BE2C (cell line): ENCODE measurements around the gene LY86.

ENCODE experiments used
- DNase-seq: peaks from one replicate; pipeline ENCODE4 v3.0.0-alpha.2; 2020
- H3K27me3 ChIP-seq: fragments of 250-450 bp; sonication (Bioruptor Pico); 2 replicates; pipeline ENCODE4 v1.5.1; 2020; ENCODE audit warnings: mild to moderate bottlenecking
- H3K36me3 ChIP-seq: fragments of 250-450 bp; sonication (Bioruptor Pico); 2 replicates; pipeline ENCODE4 v1.5.1; 2020; ENCODE audit warnings: mild to moderate bottlenecking
- H3K4me1 ChIP-seq: fragments of 250-450 bp; sonication (Bioruptor Pico); 2 replicates; pipeline ENCODE4 v1.5.1; 2020
- H3K4me3 ChIP-seq: 2 replicates; pipeline ENCODE4 v1.5.1; 2011; ENCODE audit warnings: low read depth, low read length
- H3K9me3 ChIP-seq: fragments of 250-450 bp; sonication (Bioruptor Pico); 2 replicates; pipeline ENCODE4 v1.5.1; 2020
- TF ChIP-seq, protein P1 (sequence below): IDR thresholded peaks from 2 replicates; pipeline ENCODE4 v1.5.1; 2012; ENCODE audit warnings: mild to moderate bottlenecking, low read depth, low read length

The LY86 gene

DNA sequence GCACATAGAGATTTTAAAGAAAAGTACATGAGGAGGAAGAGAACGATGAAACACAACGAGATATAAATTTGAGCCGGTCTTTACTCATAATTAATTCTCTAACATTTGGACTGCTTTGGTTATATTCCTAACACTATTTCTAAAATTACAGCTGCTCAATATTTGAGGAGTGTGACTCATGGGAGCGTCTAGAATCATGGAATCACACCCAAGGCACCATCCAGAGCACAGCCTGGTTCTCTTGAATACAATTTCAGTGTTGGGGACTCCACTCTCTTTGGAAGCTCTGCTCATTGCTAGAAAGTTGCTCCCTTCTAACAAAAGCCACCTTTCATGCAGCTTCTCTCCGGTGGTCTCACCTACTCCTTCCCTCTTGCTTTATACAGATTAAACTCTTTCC lies 64.4 kb downstream of the LY86 start:
- DNase-seq = no peak
- no peaks in the 10 kb centered on the region for H3K36me3 ChIP-seq
- no peaks in the 10 kb centered on the region for H3K4me1 ChIP-seq
- no peaks in the 10 kb centered on the region for H3K9me3 ChIP-seq
- H3K27me3 ChIP-seq = no peaks in the 10 kb centered on the region
- H3K4me3 ChIP-seq = no peak overlapping the region
- TF ChIP-seq, protein P1, sequence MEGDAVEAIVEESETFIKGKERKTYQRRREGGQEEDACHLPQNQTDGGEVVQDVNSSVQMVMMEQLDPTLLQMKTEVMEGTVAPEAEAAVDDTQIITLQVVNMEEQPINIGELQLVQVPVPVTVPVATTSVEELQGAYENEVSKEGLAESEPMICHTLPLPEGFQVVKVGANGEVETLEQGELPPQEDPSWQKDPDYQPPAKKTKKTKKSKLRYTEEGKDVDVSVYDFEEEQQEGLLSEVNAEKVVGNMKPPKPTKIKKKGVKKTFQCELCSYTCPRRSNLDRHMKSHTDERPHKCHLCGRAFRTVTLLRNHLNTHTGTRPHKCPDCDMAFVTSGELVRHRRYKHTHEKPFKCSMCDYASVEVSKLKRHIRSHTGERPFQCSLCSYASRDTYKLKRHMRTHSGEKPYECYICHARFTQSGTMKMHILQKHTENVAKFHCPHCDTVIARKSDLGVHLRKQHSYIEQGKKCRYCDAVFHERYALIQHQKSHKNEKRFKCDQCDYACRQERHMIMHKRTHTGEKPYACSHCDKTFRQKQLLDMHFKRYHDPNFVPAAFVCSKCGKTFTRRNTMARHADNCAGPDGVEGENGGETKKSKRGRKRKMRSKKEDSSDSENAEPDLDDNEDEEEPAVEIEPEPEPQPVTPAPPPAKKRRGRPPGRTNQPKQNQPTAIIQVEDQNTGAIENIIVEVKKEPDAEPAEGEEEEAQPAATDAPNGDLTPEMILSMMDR = no peak

DNA sequence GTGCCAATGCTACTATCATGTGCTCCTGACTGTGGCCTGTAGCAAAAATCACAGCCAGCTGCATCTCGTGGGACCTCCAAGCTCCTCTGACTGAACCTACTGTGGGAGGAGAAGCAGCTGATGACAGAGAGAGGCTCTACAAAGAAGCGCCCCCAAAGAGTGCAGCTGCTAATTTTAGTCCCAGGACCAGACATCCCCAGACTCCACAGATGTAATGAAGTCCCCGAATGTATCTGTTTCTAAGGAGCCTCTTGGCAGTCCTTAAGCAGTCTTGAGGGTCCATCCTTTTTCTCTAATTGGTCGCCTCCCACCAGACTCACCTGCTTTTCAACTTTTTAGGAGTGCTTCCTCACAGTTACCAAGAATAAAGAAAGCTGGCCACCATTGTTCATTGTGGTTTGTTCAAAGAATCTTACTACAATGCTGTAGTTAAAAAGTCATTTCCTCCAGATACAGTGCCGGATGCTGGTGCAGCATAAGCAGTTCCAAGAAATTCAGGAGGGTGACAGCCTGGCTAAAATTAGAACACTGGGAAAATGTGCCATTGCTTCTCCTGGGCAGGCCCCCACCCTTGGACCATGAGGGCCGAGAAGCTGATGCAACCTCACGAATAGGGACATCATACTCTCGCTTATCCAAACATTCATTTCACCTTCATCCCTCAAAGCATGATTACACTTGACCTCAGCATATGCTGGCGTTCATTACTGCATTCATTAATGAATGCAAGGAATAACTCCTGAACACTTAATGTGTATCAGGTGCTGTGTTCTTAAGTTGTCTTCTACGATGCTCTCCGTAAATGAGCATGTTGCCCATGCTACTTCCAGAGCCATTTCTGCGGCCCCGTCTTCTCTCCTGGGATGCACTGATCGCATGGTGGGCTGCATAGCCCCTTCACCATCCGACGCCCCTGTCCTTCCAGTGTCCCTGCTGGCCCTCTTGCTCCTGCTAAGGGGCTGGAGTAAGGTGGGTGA lies 66.4 kb downstream of the LY86 start:
- Histone ChIP-seq H3K9me3 (no peaks in the 10 kb centered on the region), H3K4me3 (no peak overlapping the region), H3K4me1 (no peaks in the 10 kb centered on the region), H3K27me3 (no peaks in the 10 kb centered on the region), H3K36me3 (no peaks in the 10 kb centered on the region)
- TF ChIP-seq, protein P1 = no peak
- DNase-seq = no peak

DNA sequence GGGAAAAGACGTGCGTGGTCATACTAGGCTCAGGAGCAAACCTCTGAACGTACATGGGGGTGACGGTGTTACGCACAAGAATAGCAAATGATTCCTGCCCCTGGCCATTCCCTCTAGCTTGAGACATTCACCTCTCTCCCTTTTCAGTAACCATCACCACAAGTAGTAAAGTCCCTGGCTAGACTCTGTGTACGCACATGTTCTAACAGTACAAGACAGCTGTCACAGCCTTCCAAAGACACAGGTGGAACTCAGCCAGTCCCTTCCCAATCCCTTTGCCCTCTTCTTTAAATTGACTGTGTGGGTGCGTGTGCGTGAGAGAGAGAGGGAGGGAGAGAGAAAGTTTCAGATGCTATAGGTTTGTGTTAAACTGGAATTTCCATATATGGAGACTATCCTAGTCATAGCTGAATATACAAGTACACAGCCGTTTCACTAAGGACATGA lies 67.3 kb downstream of the LY86 start:
- H3K36me3 ChIP-seq = no peaks in the 10 kb centered on the region
- TF ChIP-seq, protein P1 = no peak

DNA sequence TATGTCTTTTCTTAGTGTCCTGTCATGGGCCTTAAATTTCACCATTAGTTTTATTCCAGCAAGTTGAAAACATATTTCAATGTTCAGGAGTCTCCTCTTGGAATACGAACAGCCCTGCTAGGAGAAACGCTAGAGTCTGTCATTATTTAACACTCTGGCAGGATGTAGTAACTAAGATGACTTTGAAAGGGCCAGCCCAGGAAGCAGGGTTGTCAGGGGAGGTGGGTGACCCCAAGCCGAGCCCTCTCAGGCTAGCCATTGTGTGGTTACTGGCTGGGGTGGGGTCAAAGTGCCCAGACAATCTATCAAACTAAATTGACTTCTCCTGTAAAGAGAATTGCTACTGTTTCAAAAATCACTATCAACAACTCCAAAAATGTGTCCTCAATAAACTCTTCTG lies 67.8 kb downstream of the LY86 start:
- TF ChIP-seq, protein P1 = no peak
- no peak overlapping the region for H3K4me3 ChIP-seq
- no peaks in the 10 kb centered on the region for H3K36me3 ChIP-seq
- no peak for DNase-seq
- peaks cover 8% of the 10 kb centered on the region for H3K4me1 ChIP-seq
- H3K9me3 ChIP-seq = no peaks in the 10 kb centered on the region
- H3K27me3 ChIP-seq = no peaks in the 10 kb centered on the region

More for the DNA sequence above, 67.3 kb downstream of the LY86 start:
- H3K4me3 ChIP-seq = no peak overlapping the region
- H3K9me3 ChIP-seq = no peaks in the 10 kb centered on the region
- H3K27me3 ChIP-seq = no peaks in the 10 kb centered on the region
- no peak for DNase-seq
- peaks cover 4% of the 10 kb centered on the region; the same call in 1 of the 2 replicates for H3K4me1 ChIP-seq

DNA sequence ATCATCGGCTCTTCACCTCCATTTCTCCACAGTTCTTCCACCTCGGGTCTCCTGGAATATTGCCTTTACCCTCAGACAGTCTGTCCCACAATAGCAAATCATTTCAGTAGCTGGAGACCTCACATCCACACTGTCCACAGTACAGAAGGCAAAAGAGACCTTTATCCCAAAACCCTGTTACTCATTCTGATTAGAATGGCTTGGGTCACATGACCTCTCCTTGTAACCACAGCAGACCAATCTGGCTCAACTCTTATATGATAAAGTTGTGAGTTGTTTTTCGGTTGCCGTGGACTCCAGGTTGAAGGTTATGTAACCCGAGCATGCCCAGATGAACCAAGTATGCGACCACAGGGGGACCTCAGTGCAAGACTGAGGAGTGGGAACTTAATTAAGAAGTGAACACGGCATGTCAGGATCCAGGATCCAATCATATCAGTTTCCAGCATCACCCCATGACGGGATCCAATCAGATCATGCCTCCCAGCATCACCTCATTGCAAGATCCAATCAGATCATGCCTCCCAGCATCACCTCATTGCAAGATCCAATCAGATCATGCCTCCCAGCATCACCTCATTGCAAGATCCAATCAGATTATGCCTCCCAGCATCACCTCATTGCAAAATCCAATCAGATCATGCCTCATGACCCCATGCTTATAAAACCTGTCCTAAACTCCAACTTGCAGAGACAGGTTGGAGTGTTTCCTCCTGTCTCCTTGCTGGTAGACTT lies 68.7 kb downstream of the LY86 start:
- no peak overlapping the region for H3K4me3 ChIP-seq
- H3K4me1 ChIP-seq = peaks cover 18% of the 10 kb centered on the region
- no peaks in the 10 kb centered on the region for H3K36me3 ChIP-seq
- no peaks in the 10 kb centered on the region for H3K9me3 ChIP-seq
- TF ChIP-seq, protein P1 = no peak
- H3K27me3 ChIP-seq = no peaks in the 10 kb centered on the region
- no peak for DNase-seq
